Testis (tissue), 2 donors: ENCODE results near the gene ADAM33.

Source experiments
- CTCF ChIP-seq, 3 experiments: fragments of 450-650 bp in 2 of 3; fragments of 200-600 bp in 1 of 3; sonication (generic) in 1 of 3; IDR thresholded peaks; one replicate each; pipeline ENCODE4 v1.5.1; 2016 to 2019; ENCODE audit warnings: antibody characterized with exemption in 3 of 3, mild to moderate bottlenecking in 2 of 3, moderate library complexity in 1 of 3
- POLR2A ChIP-seq: fragments of 450-650 bp; IDR thresholded peaks from one replicate; pipeline ENCODE4 v1.6.1; 2017; ENCODE audit warnings: antibody characterized with exemption, mild to moderate bottlenecking, moderate library complexity

DNA sequence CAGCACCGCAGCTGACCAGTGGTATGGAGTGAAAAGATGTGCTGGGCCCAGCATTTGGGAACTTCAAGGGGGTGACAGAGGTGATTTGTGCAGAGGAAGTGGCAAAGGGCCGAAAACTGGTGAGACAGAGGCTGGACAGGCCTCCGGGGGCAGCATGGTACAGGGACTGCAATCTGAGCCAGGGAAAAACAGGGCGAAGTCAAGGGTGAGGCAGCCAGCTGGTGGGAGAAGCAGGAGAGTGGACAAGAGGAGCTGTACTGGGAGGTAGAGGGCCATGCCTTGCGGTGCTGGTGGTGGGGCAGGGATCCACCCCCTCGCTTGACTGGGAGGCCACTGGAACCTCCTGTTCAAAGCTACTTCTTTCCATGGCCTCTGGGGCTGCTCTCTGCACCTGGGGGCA is 11.3 kb downstream of the ADAM33 start:
- TF ChIP-seq POLR2A (no peak), CTCF (IDR thresholded peaks at IDR 0.05) (no peak)
